ENCODE results near the gene PRKAA2.
A peak's percentile ranks its signal among the peaks of the same experiment; 100 is the strongest.

PRKAA2 gene

DNA sequence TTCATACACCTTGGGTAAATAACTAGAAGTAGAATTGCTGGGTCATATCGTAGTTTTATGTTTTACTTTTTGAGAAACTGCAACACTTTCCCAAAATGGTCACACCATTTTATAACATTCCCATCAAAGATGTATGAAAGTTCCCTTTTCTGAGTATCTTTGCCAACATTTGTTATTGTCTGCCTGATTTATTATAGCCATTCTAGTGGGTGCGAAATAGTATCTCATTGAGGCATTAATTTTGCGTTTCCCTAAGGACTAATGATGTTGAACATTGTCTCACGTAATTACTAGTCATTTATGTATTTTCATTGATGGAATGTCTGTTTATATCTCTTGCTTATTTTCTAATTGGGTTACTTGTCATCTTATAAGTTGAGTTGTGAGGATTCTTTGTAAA lies 3.4 kb downstream of the PRKAA2 start:
- no peak for DNase-seq (ENCODE audit: low read depth, low spot score)
- H3K27ac ChIP-seq: no peak overlapping the region

DNA sequence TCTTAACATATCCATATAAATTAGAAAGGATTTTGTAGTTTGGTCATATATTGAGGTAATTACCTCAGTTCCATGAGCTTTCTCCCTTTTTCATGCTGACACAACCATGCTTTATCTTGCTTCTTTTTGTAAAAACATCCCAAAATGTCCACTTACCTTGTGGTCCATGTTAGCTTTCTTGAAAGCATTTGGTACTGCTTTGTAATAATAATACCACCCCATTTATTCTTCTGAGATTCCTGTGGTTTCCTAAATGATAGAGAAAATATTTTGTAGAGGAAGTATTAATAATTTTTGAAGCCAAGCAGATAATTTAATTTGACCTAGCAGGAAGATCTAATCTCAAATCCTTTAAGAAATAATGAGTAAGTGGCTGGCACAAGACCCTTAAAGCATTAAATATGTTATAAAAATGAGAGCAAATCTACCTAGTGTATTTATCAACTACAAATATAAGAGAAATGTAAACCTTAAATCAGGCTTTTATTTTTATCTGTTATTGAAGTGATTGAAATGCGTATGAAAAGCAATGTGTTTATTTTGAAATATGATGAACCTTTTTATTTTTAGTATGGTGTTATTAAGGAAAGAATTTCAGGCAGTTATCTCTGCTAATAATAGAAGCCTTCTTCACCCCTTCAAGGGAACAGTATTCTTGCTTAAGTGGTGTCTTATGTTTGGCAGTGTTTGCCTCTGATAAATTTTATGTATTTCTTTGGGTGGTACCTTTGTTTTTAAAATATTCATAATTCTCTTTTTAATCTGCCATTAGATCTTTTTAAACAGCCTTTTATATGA lies 9.2 kb downstream of the PRKAA2 start:
- no peak for DNase-seq (ENCODE audit: low read depth, low spot score)
- no peak overlapping the region for H3K27ac ChIP-seq

DNA sequence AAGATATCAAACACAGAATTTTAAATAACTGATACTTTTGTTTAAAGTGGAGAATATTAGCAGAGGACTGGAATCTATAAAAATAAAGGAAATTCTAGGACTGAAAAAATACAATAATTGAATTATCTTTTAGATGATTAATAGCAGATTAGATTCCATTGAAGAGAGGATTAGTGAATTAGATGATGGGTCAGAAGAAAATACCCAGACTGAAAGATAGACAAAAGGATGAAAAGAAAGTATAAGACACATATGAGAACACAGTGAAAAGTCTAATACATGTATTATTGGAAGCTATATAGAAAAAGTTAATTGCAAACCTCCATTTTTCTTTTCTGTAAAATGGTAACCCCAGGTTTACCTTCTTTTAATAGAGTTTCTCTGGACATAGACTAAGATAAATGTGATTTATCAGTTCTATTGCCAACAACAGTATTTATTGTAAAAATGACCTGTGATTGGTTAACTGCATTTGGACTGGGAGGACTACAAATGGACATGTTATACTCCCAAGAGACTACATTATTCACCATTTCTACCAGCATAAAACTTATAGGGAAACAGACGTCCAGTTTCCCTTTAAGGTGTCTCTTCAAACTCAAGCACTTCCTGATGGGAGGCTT lies 11.0 kb downstream of the PRKAA2 start:
- H3K27ac ChIP-seq: no peak overlapping the region
- DNase-seq (ENCODE audit: low read depth, low spot score): no peak

DNA sequence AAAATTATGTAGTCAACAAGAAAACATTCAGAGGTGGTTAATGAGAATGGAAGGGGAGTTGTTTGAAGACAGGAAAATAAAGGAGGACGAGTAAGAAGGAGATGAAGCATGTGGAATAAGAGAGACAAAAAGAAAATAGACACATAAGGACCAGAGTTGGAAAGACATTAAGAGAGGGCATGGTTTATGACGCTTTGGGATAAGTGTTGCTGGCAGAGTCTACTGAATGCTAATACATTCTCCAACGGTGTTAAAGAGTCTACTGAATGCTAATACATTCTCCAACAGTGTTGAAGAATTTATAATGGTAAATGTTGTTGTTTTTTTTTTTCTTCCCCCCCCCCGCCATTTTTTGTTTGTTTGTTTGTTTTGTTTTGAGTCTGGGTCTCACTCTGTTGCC lies 13.1 kb downstream of the PRKAA2 start:
- H3K27ac ChIP-seq: no peak overlapping the region
- DNase-seq (ENCODE audit: low read depth, low spot score): no peak

DNA sequence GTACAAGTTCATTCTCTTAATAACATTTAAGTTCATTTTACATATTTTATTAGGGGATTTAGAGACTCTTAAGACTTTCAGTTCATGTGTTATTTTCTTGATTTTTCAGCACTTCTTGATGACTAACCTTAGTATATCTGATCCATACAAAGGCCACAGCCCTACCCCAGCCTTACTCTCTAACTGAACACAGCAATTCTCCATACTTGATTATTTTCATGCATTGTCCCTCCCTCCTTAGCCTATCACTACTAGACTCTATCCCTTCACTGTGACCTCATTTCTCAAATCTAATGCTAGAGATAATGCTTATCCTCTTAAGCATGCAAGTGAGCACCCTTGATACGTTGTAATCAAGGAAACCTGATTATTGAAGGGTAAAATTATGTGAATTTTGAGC lies 15.2 kb downstream of the PRKAA2 start:
- DNase-seq (ENCODE audit: low read depth, low spot score): no peak
- no peak overlapping the region for H3K27ac ChIP-seq

DNA sequence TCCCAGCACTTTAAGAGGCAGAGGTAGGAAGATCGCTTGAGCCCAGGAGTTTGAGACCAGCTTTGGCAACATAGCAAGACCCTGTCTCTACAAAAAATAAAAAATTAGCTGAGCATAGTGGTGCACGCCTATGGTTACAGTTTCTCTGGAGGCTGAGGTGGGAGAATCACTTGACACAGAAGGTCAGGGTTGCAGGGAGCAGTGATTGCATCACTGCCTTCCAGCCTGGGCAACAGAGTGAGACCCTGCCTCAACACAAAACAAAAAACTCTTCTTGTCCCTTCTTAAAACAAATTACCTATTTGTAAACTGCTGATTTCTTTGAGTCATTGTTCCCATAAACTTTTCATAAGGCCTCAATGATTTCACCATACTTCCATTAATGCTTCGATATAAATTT lies 18.7 kb downstream of the PRKAA2 start:
- no peak for DNase-seq (ENCODE audit: low read depth, low spot score)
- H3K27ac ChIP-seq: no peak overlapping the region

DNA sequence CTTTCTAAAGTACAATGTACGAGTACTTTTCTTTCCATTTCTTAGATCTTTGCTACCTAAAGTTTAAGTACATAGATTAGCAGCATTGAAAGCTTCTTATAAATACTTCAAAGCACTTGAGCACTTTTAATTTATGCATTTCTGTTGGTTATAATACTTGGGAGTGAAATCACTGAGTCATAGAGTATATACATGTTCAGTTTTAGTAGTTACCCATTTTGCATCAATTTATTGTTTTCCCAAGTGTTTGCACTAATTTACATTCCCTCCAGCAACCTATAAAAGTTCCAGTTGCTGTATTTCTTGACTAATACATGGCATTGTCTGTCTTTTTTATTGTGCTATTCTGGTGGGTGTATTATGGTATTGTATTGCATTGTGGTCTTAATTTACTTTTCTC lies 20.3 kb downstream of the PRKAA2 start:
- no peak for DNase-seq (ENCODE audit: low read depth, low spot score)
- H3K27ac ChIP-seq: no peak overlapping the region

DNA sequence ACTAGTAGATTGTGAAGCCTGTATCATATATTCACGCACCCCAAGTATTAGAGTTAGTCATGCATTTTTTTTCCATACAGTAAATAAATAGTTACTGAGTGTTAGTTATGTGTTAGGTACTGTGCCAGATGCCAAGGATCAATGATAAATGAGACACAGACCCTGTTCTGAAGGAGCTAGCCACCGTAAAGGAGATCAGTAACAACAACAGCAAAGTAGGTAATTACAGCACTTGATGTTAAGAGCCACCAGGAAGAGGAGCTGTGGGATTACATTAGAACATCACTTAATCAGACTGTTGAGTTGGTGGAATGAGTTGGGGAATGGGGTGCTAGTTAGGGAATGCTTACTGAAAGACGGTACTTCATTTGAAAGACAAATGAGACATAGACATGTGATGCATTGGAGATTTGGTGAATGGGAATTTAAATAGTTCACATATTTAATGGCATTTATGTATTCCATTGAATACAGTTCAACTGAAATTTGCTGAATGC lies 21.0 kb downstream of the PRKAA2 start:
- no peak overlapping the region for H3K27ac ChIP-seq
- no peak for DNase-seq (ENCODE audit: low read depth, low spot score)

DNA sequence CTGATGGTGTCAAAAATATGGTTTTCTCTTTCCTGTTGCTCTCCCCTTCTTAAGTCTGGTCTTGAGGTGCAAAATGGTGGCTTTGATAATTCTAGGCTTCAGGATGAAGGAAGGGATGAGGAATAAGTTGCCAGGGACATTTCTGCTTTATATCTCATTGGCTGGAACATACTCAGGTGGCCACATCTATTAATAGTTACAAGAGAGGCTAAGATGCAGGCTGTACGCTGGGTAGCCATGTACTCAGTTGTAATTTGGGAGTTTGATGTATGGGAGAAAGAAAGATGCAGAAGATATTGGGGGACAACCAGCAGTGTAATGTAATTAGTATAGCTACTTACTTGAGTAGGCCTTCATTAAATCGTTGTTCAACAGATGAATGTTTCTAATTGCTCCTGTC lies 25.2 kb downstream of the PRKAA2 start:
- H3K27ac ChIP-seq: no peak overlapping the region
- DNase-seq (ENCODE audit: low read depth, low spot score): no peak

DNA sequence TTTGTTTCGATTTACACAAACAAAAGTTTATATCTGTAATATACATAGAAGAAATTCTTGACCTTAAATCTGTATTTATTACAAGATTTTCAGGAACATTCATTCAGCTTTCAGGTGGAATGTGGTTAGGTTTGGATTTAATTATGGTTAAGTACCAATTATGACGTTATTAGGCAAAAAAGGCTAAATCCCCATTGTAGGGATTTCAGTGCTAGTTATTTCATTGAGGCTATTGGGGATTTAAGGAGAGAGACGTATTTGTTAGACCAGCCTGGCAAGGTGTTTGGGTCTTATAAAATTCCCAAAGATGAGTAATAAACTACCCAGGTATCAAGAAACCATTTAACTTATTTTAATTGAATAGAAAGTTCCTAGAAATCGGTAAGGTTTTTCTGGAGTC lies 26.0 kb downstream of the PRKAA2 start:
- no peak for DNase-seq (ENCODE audit: low read depth, low spot score)
- H3K27ac ChIP-seq: no peak overlapping the region

DNA sequence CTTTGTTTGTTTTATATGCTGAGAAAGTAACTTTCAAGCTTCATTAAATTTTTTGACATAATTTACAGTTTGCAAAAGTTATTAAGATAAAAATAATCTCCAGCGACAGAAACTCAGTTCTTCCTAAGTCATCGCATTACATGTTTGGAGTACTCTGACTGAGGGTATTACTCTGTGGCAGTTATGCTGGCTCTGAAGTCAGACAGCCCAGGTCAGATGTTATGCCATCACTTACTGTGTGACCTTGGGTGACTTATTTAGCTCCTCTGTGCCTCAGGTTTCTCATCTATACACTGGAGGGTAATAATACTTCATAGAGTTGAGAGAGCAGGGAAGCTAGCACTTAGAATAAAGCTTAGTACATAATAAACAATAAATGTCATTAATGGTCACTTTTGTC lies 26.4 kb downstream of the PRKAA2 start:
- no peak overlapping the region for H3K27ac ChIP-seq
- DNase-seq (ENCODE audit: low read depth, low spot score): no peak

DNA sequence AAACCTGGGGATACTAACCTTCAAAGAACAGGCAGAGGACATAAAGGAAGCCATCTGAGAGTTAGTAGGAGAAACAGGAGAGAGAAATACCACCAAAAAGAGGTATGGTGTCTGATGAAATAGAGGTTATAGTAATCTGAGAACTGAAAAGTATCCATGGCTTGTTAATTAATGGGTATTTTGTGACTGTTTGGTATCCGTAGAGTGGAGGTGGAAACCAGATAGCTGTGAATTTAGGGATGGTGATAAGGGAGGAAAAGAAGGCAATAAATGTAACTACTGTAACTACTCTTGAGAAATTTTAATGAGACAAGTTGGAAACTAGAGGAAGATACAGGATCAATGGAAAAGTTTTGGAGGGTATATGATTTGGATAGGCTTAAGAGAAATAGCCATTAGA lies 27.5 kb downstream of the PRKAA2 start:
- no peak for DNase-seq (ENCODE audit: low read depth, low spot score)
- no peak overlapping the region for H3K27ac ChIP-seq

DNA sequence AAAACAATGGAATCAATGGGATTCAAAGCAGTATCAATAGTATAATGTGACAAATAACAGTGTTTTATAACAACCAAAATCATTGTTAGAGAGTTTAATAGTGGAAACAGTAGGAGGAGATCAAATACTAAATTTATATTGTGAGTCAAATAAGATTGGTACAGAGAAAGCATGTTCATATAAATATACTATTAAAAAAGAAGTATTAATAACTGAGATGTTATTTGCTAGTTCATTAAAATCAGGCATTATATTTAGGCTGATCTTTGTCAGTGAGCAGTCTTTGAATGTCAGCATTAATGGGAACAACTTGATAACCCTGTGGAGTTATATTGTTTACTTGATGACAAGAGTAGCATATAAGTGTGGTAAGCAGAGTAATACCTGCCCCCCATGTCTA lies 30.6 kb downstream of the PRKAA2 start:
- H3K27ac ChIP-seq: no peak overlapping the region
- DNase-seq (ENCODE audit: low read depth, low spot score): no peak

DNA sequence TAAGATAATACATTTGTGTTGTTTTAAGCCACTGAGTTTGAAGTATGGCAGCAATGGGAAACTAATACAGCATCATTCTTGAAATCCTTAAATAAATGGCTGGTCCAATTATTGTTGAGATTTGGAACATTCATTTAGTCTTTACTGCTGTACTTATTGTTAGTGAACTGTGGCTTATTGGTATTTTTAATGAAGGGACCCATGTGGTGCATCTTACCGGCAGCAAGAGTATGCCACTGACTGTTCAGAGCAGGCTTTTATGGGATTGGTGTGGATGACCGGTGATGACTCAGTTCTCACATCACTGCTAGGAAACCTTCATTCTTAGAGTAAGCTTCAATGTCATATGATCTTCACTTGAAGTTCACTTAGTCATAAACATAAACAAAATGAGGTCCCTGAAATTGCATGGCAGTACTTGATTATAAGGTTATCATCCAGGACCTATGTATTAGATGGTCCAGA lies 31.5 kb downstream of the PRKAA2 start:
- peak; percentile 60 for DNase-seq (ENCODE audit: low read depth, low spot score)
- H3K27ac ChIP-seq: no peak overlapping the region

DNA sequence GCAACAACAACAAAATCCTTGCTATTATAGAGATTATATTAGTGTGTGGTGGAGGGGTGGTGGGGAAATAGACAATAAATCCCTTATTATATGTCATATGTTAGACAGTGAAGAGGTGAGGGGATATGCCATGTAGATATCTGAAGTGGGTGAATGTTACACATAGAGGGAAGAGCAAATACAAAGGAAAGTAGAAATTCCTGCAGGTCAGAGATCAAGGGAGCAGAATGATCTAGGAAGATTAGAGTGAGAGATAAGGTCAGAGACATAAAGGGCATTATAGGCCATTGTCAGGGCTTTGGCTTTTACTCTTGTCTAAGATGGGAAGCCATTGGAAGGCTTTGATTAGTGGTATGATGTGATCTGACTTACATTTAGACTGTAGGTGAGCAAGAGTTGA lies 38.5 kb downstream of the PRKAA2 start:
- H3K27ac ChIP-seq: no peak overlapping the region
- DNase-seq (ENCODE audit: low read depth, low spot score): no peak

DNA sequence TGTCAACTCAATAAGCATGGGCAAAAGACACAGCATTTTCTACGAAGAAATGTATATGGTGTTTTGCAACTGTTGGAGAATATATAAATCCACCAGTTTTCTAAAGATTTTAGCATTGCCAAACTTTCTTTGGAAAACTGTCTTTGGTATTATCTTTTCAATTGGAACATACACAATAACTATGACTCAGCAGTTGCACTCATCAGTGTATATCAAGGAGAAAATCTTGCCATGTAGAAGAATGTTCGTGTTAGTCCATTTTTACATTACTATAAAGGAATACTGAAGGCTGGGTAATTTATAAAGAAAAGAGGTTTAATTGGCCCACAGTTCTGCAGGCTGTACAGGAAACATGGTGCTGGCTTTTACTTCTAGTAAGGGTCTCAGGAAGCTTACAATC lies 41.1 kb downstream of the PRKAA2 start:
- no peak for DNase-seq (ENCODE audit: low read depth, low spot score)
- H3K27ac ChIP-seq: no peak overlapping the region

DNA sequence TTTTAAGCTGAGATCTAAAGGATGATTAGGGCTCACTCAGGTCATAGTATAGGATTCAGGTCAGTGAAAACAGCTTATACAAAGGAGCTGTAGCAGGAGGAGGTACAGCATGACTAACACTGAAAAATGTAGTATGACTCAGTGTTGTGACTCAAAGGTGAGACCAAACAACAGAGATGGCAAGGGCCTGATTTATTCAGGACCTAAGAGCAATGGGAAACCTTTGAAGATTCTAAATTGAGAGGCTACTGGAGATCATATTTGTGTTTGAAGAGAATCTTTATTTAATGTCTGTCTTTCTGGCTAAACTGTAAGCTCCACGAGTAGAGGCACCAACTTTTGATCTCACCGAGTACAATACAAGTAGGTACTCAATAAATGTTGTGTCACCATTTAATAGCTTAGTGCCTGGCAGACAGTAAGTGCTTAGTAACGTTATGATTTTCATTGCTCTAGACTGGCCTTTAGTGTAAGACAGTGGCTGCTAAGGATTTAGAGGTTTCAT lies 43.5 kb downstream of the PRKAA2 start:
- peak; percentile 77 for DNase-seq (ENCODE audit: low read depth, low spot score)
- H3K27ac ChIP-seq: peak overlapping the region; percentile 46

DNA sequence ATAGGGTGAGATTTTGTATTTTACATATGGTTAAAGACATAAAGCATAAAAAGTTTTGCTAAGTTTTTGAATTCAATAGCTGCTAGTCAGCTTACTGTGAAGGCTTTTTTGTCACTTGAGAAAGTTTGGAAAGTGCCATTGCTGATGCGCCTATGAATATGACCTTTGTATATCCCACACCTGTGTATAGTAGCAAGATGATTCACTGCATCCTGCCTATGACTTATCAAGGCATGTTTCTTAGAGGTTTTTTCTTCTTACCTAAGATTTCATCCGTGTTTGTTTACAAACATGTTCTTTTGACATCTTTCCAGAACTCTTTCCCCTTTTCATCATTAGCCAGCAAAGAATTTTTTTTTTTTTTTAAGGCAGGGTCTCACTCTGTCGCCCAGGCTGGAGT lies 51.5 kb downstream of the PRKAA2 start:
- H3K27ac ChIP-seq: no peak overlapping the region
- DNase-seq (ENCODE audit: low read depth, low spot score): no peak

DNA sequence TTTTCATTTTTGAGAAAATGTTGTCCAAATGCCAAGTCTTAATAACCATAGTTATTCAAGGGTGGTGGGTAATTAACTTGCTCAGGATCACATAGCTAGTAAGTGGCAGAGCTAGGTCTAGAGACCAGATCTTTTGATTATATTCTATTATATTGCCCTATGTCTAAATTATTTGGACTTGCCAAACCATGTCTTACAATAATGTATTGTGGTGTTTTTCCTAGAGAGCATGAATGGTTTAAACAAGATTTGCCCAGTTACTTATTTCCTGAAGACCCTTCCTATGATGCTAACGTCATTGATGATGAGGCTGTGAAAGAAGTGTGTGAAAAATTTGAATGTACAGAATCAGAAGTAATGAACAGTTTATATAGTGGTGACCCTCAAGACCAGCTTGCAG lies 58.6 kb downstream of the PRKAA2 start:
- H3K27ac ChIP-seq: no peak overlapping the region
- DNase-seq (ENCODE audit: low read depth, low spot score): no peak

DNA sequence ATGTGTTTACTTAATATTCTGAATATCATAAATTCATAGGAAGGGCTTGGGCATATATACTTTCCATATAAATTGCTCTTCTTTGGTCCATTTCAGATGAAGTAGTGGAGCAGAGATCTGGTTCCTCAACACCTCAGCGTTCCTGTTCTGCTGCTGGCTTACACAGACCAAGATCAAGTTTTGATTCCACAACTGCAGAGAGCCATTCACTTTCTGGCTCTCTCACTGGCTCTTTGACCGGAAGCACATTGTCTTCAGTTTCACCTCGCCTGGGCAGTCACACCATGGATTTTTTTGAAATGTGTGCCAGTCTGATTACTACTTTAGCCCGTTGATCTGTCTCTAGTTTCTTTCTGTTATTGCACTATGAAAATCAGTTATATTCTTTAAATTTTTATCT lies 62.3 kb downstream of the PRKAA2 start:
- DNase-seq (ENCODE audit: low read depth, low spot score): no peak
- no peak overlapping the region for H3K27ac ChIP-seq

DNA sequence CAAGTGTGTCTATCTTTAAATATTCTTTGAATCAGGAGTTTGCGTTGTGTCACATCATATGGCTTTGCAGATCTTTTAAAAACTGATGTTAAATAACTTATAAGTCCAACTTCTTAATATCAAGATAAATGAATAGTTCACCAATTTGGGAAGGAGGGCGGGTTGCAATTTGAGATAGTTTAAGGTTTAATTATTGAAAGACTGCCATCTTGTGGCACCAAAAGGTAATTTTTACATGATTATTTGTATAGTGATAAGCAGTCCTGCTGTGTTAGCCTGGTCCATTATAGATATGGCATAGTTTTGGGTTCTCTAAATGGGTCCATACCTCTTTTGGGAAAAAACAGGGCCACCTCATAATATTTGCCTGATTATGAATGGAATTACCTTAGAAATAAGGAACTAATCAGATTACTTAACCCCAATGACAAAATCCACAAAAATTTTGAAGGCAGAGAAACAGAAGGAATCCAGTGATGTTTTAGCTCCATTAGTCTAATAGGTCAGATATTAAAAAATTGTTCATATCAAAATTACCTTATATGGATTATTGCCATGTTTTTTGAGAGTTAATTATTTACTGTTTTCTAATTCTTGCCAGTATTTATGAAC lies 64.3 kb downstream of the PRKAA2 start:
- no peak overlapping the region for H3K27ac ChIP-seq
- no peak for DNase-seq (ENCODE audit: low read depth, low spot score)
